BLaER1 treated with 17β-estradiol and CSF1 and Interleukin-3, amounts not matched to agents 10 nM and 100 nM (cell line): ENCODE data around the gene LMO1.
A peak's percentile ranks its signal among the peaks of the same experiment; 100 is the strongest.

Experiments
- H3K27ac ChIP-seq, 11 experiments: shearing (Covaris generic); formaldehyde crosslinking; 2 replicates each; pipeline ENCODE4 v1.8.1; 2022
- H3K27me3 ChIP-seq, 11 experiments: shearing (Covaris generic); formaldehyde crosslinking; 2 replicates each; pipeline ENCODE4 v1.8.1; 2022
- H3K36me3 ChIP-seq, 11 experiments: shearing (Covaris generic); formaldehyde crosslinking; 2 replicates each; pipeline ENCODE4 v1.8.1; 2022
- H3K4me1 ChIP-seq, 10 experiments: shearing (Covaris generic); formaldehyde crosslinking; 2 replicates each; pipeline ENCODE4 v1.8.1; 2022
- H3K4me2 ChIP-seq, 11 experiments: shearing (Covaris generic); formaldehyde crosslinking; 2 replicates each; pipeline ENCODE4 v1.8.1; 2022
- H3K4me3 ChIP-seq, 10 experiments: shearing (Covaris generic); formaldehyde crosslinking; 2 replicates each; pipeline ENCODE4 v1.8.1; 2022
- H3K9ac ChIP-seq, 11 experiments: shearing (Covaris generic); formaldehyde crosslinking; 2 replicates each; pipeline ENCODE4 v1.8.1; 2022
- H3K9me3 ChIP-seq, 11 experiments: shearing (Covaris generic); formaldehyde crosslinking; replicated peaks in 1 of 11; 2 replicates each; pipeline ENCODE4 v1.8.1; 2022
- H4K20me1 ChIP-seq, 11 experiments: shearing (Covaris generic); formaldehyde crosslinking; 2 replicates each; pipeline ENCODE4 v1.8.1; 2022
- Cebpa-rat ChIP-seq, 11 experiments: shearing (Covaris generic); IDR thresholded peaks; 2 replicates each; pipeline ENCODE4 v1.8.1; 2022

LMO1 gene

DNA sequence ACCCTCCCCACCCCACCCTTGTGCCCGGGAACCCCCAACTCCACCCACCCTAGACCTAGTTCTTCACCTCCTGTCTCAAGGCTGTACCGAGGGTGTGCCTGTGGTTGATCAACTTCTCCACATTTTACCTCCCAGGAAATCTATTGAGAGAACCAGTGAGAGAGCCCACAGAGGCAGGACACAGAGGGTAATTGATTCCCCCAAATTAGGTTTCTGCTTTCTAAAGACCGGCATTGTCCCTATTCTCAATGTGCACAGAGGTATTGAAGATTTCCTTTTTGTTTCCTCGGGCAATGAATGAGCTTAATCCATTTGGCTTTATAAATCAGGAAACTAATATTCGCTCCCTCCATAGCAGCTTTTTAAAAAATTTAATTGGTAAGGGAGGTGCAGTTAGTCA, 6.0 kb upstream of the LMO1 start:
- Histone ChIP-seq H3K27ac (no peak overlapping the region), H3K9ac (no peak overlapping the region), H3K27me3 (peaks cover 58 to 71% (median 67%) of the 10 kb centered on the region in 11 experiments), H3K9me3 (0 out of 22 replicates have a peak, but pooled peaks cover 0 to 3% (median 0%) of the 10 kb centered on the region in 11 experiments), H4K20me1 (peaks cover 0 to 22% (median 0%) of the 10 kb centered on the region in 11 experiments; a peak in 7 of 22 replicates), H3K4me3 (no peak overlapping the region), H3K36me3 (no peaks in the 10 kb centered on the region), H3K4me2 (no peak overlapping the region), H3K4me1 (peaks cover 6 to 14% (median 11%) of the 10 kb centered on the region in 10 experiments; a peak in 18 of 20 replicates)
- TF ChIP-seq Cebpa-rat (IDR thresholded peaks at IDR 0.05) = no peak

DNA sequence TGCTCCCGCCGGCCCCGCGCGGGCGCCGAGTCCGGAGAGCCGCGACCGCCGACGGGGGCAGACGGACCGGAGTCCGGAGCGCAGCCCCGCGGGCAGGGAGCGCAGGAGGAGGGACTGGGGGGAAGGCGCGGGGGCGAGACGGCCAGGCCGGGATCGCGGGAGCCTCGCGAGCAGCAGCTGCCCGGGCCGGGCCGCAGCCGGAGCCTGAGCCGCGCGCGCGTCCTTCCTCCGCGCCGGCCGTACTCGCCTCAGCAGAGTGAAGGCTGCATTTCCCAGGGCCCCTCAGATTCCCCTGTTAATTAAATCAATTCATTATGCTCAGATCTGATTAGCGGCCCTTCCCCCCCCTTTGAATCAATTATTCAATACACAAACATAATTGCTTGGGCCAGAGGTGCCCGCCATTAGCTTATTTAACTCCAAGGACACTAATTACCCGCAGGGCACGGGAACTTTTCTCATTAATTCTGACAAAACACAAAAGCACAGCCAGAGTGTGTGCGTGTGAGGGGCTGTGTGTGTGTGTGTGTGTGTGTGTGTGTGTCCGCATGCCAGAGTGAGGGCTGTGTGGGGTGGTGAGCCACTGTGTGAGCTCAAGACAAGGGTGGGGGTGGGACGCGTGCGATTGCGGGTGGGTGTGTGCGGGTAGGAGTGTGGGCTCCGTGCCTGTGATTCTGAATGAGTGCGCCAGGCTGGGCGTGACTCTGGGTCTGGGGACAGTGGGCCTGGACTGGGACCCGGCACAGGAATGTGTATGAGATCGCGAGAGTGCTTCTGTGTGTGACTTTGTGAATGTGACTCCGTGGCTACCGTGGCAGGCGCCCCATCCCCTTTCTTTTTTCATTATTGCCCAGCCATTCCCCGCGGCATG, 5.1 kb upstream of the LMO1 start:
- H3K4me2 ChIP-seq = peak overlapping the region; percentile 71 to 98 (median 88)
- no peak for TF ChIP-seq Cebpa-rat (IDR thresholded peaks at IDR 0.05)

DNA sequence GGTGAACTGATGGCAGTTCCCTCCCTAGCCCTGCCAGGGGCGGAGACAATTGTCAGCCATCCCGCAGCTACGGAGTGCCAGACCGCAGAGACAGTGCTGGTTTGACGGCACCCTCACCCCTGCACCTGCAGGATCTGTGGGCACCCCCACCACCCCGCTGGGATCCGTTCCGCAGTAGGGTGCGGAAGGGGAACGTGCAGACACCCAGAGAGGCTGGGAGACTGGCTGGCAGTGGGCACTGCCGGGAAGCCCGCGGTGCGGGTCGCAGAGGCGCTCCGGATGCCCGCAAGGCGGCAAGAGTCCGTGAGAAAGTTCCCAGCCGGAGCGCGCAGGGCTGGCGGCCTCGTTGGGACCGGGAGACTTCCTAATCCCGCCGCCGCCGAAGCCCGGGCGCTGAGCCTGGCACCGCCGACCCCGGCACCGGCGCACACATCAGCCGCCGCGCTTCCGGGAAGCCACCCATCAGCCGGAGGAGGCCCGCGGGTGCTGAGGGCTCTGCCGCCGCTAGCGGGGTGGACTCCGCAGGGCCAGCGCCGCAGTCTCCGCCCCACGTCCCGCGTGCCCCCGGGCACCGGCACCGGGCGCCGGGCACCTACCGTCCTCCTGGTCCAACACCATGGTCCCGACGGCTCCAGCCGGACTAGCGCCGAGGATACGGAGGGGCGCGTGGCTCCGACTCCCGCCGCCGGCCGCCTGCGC, 4.3 kb upstream of the LMO1 start:
- Histone ChIP-seq H3K9me3 (no peaks in the 10 kb centered on the region), H3K4me2 (peak overlapping the region; percentile 71 to 98 (median 88)), H3K27ac (no peak overlapping the region), H3K36me3 (no peaks in the 10 kb centered on the region), H4K20me1 (peaks cover 0 to 30% (median 0%) of the 10 kb centered on the region in 11 experiments; a peak in 8 of 22 replicates), H3K27me3 (peaks cover 75 to 87% (median 83%) of the 10 kb centered on the region in 11 experiments), H3K9ac (peak overlapping the region in 9 of 11 experiments; percentile 8 to 54 (median 35); a peak in 10 of 22 replicates), H3K4me3 (peak overlapping the region; percentile 49 to 70 (median 58)), H3K4me1 (peaks cover 13 to 21% (median 18%) of the 10 kb centered on the region in 10 experiments; a peak in 19 of 20 replicates)
- no peak for TF ChIP-seq Cebpa-rat (IDR thresholded peaks at IDR 0.05)

More for the DNA sequence above, 5.1 kb upstream of the LMO1 start:
- Histone ChIP-seq H3K27me3 (peaks cover 67 to 80% (median 76%) of the 10 kb centered on the region in 11 experiments), H4K20me1 (peaks cover 0 to 30% (median 0%) of the 10 kb centered on the region in 11 experiments; a peak in 7 of 22 replicates), H3K4me1 (peaks cover 6 to 14% (median 12%) of the 10 kb centered on the region in 10 experiments; a peak in 18 of 20 replicates), H3K4me3 (peak overlapping the region; percentile 49 to 70 (median 58)), H3K27ac (no peak overlapping the region), H3K9ac (peak overlapping the region in 2 of 11 experiments; percentile 8 to 35; a peak in 2 of 22 replicates), H3K9me3 (no peaks in the 10 kb centered on the region), H3K36me3 (no peaks in the 10 kb centered on the region)

DNA sequence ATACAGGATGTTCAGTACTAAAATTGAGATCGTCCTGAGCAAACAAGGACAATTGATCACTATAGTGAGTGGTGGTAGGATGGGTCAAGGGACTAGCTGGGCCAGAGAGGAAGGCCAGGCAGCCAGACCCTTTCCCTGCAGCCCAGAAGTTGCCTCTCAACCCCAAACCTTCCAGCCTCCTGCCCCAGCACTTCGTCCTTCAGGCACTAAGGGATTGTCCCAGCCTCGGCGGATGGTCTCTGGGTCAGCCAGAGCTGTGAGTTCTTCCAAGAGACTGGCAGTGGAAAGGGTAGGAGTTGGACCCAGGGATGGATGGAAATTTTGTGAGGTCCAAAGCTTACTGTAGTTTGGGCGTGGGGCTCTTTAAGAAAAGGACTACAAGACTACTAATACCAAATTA, 3.6 kb upstream of the LMO1 start:
- H3K27me3 ChIP-seq = peaks cover 82 to 94% (median 90%) of the 10 kb centered on the region in 11 experiments
- H3K4me3 ChIP-seq = peak overlapping the region in 6 of 10 experiments; percentile 49 to 65 (median 57); a peak in 4 of 20 replicates
- no peak overlapping the region; a peak in 1 of 22 replicates for H3K9ac ChIP-seq
- H3K36me3 ChIP-seq = no peaks in the 10 kb centered on the region
- H3K9me3 ChIP-seq = no peaks in the 10 kb centered on the region
- peaks cover 13 to 28% (median 23%) of the 10 kb centered on the region in 10 experiments; a peak in 19 of 20 replicates for H3K4me1 ChIP-seq
- peaks cover 0 to 34% (median 4%) of the 10 kb centered on the region in 11 experiments; a peak in 13 of 22 replicates for H4K20me1 ChIP-seq
- no peak for TF ChIP-seq Cebpa-rat (IDR thresholded peaks at IDR 0.05)
- H3K27ac ChIP-seq = no peak overlapping the region
- H3K4me2 ChIP-seq = peak overlapping the region in 9 of 11 experiments; percentile 71 to 94 (median 88); a peak in 16 of 22 replicates

DNA sequence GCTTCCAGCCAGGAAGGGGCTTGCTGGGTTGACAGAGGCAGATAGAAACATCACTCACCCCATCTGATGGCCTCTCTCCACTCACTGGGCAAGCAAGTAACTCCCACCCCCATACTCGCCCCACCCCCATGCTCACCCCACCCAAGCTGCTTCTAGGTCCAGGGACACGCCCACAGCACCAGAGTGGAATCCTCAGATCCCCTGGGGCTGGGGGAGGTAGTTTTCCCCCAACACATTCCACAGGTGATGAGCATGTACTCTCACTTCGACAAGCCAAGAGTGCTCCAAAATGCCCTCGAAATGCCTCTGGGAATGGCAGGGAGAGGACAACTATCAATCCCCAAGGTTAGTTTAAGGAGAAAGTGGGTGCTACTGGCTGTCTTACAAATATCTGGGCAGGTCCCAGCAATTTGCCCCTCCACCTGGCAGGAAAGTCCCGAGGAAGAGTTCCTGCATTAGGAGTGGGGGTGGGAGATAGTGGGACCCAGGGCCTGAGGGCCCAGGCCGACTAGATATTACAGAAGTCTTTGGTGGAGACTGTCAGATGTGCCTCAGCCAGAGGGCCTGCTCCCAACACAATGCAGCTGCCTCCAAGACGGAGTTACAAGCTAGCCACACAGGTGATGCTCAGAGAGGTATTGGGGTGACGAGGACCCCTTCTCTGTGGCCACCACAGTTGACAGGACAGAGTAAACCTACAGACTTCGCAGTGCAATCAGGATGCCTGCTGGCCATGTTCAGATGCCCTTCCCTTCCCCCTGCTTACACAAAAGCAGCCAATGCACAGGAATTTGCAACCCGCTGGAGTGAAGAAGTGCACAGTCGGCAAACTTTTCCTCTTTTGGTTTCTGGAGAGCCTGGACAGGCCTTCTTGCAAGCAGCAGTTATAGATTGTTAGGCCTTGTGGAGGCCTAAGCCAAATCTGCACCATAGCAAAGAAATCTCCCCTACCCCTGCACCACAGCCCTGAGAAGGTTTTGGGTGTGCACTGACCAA, 2.9 kb upstream of the LMO1 start:
- Histone ChIP-seq H4K20me1 (peaks cover 0 to 42% (median 11%) of the 10 kb centered on the region in 11 experiments; a peak in 13 of 22 replicates), H3K36me3 (no peaks in the 10 kb centered on the region), H3K27me3 (peaks cover 89 to 100% (median 98%) of the 10 kb centered on the region in 11 experiments), H3K9me3 (no peaks in the 10 kb centered on the region), H3K9ac (no peak overlapping the region), H3K27ac (no peak overlapping the region), H3K4me2 (no peak overlapping the region; a peak in 1 of 22 replicates), H3K4me3 (no peak overlapping the region), H3K4me1 (peaks cover 13 to 30% (median 26%) of the 10 kb centered on the region in 10 experiments; a peak in 19 of 20 replicates)
- no peak for TF ChIP-seq Cebpa-rat (IDR thresholded peaks at IDR 0.05)

DNA sequence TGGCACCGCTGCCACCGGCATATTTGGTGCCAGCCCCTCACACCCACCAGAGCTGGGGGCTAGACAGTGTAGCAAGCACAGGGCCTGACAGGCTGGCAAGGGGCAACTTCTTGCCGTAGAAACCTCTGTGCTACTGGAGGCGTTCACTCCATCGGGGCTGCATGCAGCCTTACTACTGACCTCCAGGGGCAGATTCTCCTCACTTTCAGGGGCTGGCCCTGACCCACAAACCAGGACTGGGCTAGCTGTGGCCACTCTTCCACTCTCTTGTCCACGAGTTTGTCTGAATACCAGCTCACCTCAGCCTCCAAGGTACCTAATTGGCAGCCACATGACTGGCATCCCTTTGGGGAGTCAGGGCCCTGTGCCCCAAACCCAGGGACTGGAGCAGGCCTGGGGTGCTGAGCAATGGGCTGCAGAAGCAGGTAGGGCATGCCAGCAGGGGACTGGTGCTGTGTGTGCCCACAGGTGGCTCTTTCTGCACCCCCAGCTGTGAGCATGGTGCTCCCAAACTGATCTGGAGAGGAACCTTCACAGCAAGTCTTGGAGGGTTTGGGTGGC, 2.1 kb upstream of the LMO1 start:
- Histone ChIP-seq H3K4me3 (no peak overlapping the region), H3K36me3 (no peaks in the 10 kb centered on the region), H4K20me1 (peaks cover 0 to 50% (median 11%) of the 10 kb centered on the region in 11 experiments; a peak in 13 of 22 replicates), H3K27ac (no peak overlapping the region), H3K9ac (no peak overlapping the region), H3K27me3 (peaks cover 97 to 100% (median 100%) of the 10 kb centered on the region in 11 experiments), H3K4me1 (peaks cover 13 to 30% (median 26%) of the 10 kb centered on the region in 10 experiments; a peak in 19 of 20 replicates), H3K4me2 (no peak overlapping the region), H3K9me3 (no peaks in the 10 kb centered on the region)
- no peak for TF ChIP-seq Cebpa-rat (IDR thresholded peaks at IDR 0.05)

DNA sequence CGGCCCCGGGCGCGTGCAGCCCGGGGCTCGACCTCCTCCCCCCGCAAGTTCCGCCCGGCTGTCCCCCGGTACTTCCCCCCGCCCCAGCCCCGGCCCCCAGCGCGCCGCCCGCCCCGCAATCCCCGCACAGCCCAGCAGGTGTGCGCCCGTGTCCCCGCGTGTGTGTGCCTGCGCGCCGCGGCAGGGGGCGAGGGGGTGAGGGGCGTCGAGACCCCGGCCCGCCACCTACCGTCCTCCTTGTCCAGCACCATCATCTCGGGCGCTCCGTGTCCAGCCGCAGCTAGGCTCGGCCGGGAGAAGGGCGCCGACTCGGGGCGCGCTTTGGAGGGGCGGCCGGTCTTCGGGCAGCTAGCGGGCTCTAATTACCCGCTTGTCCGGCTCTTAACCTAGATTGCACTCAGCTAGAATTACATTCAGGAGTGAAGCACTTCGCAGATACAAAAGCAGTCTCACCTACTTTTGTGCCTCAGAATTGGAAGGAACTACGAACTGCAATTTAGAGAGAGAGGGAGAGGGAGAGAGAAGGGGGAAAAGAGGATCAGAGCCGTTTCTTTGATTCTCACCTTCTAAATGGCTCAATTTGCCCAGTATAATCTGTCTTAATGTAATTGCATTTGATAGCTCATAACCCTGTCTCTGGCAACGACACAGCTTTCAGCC, 439 bp downstream of the LMO1 start:
- no peak for TF ChIP-seq Cebpa-rat (IDR thresholded peaks at IDR 0.05)
- Histone ChIP-seq H3K4me1 (peaks cover 27 to 47% (median 43%) of the 10 kb centered on the region in 10 experiments), H3K9me3 (no peaks in the 10 kb centered on the region), H3K4me3 (peak overlapping the region; percentile 48 to 69 (median 58)), H3K27me3 (peaks cover 84 to 97% (median 89%) of the 10 kb centered on the region in 11 experiments), H3K9ac (peak overlapping the region in 2 of 11 experiments; percentile 29 to 50; a peak in 3 of 22 replicates), H4K20me1 (peaks cover 0 to 49% (median 11%) of the 10 kb centered on the region in 11 experiments; a peak in 13 of 22 replicates), H3K36me3 (no peaks in the 10 kb centered on the region), H3K27ac (no peak overlapping the region), H3K4me2 (peak overlapping the region; percentile 75 to 98 (median 93))
